GM18861 (cell line): Measurements from ENCODE around the gene ITIH6.
"Not testable (repeated sequence)": the region's sequence is repeated elsewhere in the genome, so short reads cannot be mapped to it uniquely, and the experiment has no call there.

Experiments
- ATAC-seq: cut with Tn5 transposase; IDR thresholded peaks from one replicate; pipeline ENCODE4 v1.9.1; 2021; ENCODE audit not compliant: unreplicated experiment

The ITIH6 gene

GRCh38 chrX:54798137-54798536 lies at the start of gene ITIH6:
TSS of gene ITIH6 (minus strand) at chrX:54798255. CDS start at chrX:54798210, 45 bp downstream.
- no peak for ATAC-seq

GRCh38 chrX:54847700-54848099 lies 49.6 kb upstream of the ITIH6 start:
- ATAC-seq: not testable (repeated sequence)

GRCh38 chrX:54843050-54843449 lies 45.0 kb upstream of the ITIH6 start:
- no peak for ATAC-seq

- ATAC-seq: no peak
These were observed 44.6 kb upstream of the ITIH6 start for GRCh38 chrX:54842607-54843006.

GRCh38 chrX:54841184-54841874 lies 43.3 kb upstream of the ITIH6 start:
- ATAC-seq: not testable (repeated sequence)

GRCh38 chrX:54838583-54838982 lies 40.5 kb upstream of the ITIH6 start:
- no peak for ATAC-seq

GRCh38 chrX:54826598-54826997 lies 28.5 kb upstream of the ITIH6 start:
- ATAC-seq: no peak

GRCh38 chrX:54825716-54826438 lies 27.8 kb upstream of the ITIH6 start:
- ATAC-seq: no peak

GRCh38 chrX:54824722-54825121 lies 26.7 kb upstream of the ITIH6 start:
- no peak for ATAC-seq

GRCh38 chrX:54824195-54824594 lies 26.1 kb upstream of the ITIH6 start:
- no peak for ATAC-seq

- ATAC-seq: no peak
These were observed 23.3 kb upstream of the ITIH6 start for GRCh38 chrX:54821310-54821709.

GRCh38 chrX:54820737-54821136 lies 22.7 kb upstream of the ITIH6 start:
- no peak for ATAC-seq

GRCh38 chrX:54819201-54819600 lies 21.1 kb upstream of the ITIH6 start:
- no peak for ATAC-seq

GRCh38 chrX:54818221-54818620 lies 20.2 kb upstream of the ITIH6 start:
- ATAC-seq: no peak

GRCh38 chrX:54817220-54817820 lies 19.3 kb upstream of the ITIH6 start:
- ATAC-seq: no peak

GRCh38 chrX:54812306-54812705 lies 14.3 kb upstream of the ITIH6 start:
- no peak for ATAC-seq

GRCh38 chrX:54811301-54811885 lies 13.3 kb upstream of the ITIH6 start:
- no peak for ATAC-seq

- no peak for ATAC-seq
These were observed 12.5 kb upstream of the ITIH6 start for GRCh38 chrX:54810532-54810931.

GRCh38 chrX:54808605-54809483 lies 10.8 kb upstream of the ITIH6 start:
- ATAC-seq: peak; percentile 71

- ATAC-seq: peak; percentile 9
These were observed 10.1 kb upstream of the ITIH6 start for GRCh38 chrX:54808109-54808604.
